DMS53 (cell line): ENCODE results near the gene TXNRD1.

Source experiments
- DNase-seq: peaks from one replicate; lab custom pipeline; 2025; lab: John Stamatoyannopoulos, UW

TXNRD1 gene

DNA sequence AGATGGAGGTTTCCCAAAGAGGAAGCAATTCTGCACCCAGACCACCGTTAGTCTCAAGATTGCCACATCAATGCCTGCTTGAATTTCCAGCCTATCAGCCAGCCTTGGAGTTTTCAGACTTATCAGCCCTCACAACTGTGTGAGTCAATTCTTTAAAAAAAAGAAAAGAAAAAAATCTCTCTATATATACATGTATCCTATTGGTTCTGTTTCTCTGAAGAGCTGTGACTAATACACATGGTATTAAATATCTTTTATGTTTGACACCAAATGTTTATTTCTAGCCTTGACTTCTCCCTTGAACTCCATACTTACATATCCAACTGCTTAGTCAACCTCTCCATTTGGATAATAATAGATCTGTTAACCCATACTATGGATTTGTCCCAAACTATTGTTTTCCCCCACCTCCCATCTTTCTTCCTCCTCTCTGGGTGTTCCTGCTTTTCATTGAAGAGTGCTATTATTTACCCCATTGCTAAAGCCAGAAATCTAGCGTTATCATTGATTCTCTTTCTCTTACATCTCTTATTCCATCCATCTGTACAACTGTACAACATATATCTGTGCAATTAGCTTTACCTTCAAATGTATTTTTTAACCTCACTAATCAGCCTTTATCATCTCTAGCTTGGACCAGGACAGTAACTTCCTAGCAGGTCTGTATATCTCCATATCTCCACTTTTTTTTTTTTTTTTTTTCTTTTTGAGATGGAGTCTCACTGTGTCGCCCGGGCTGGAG is 65.3 kb downstream of the TXNRD1 start:
- peak; percentile 86 for DNase-seq

DNA sequence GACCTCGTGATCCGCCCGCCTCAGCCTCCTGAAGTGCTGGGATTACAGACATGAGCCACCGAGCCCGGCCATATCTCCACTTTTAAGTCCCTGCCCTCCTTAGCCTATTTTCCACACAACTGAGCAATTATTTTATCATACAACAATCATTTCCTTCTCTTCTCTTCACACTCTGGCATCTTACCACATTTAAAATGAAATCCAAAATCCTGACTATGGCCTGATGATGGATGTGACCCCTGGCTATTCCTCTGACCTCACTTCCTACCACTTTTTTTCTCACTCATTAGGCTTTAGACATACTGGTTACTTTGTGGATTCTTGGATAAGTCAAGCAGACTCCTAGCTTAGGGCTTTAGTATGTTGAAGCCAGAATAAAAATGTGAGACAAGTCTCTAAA is 66.1 kb downstream of the TXNRD1 start:
- no peak for DNase-seq

DNA sequence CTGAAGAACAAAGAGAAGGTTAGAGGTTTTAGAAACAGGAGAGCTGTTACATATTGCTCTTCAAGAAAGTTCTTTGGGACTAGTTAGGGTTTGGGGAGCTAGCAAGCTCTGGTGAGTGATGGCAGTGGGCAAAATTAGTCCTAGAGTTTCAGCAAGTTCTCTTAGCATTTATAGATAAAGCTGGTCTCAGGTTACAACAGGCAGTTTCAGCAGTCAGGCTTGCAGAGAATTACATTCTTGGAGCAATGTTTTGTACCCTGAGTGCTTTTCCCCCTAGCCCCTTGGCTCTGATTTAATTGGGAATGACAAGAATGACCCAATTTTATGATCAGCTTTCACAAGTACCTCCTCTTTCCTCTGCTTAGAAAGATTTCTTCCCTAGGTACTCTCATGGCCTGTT is 66.5 kb downstream of the TXNRD1 start:
- no peak for DNase-seq

DNA sequence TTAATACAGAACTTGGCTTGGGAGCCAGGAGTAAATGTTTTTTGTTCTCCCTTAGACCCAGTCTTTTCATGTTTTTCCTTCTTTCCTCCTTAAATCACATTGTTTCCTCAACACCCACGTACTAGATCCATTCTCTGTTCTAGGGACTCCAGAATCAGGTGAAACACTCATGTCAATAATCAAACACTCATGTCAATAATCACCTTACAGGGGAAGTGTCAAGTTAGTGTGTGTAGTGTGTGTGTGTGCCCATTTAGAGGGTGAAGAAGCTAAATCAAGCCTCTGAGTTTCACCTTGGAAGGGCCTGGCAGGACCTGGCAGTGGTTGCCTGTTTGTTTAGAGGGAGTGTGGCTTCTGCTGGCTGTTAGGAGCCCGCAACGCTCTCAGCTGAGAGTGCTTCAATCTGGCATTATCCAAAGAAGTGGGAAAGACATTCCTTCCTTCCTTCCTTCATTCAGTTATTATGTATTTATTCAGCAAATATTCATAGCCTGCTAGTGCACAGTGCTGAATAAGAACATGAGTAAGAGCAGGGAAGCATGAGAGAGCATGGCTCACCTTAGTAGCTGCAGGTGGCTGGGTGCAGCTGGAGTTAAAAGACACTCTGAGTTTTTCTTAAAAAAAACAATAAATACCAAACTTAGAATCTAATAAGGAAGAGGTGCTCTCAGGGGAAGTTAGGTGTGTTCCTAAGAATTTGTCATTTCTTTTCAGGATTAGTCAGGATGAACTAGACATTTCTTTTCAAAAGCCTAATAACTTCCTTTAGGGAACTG is 70.3 kb downstream of the TXNRD1 start:
- DNase-seq: peak; percentile 87

DNA sequence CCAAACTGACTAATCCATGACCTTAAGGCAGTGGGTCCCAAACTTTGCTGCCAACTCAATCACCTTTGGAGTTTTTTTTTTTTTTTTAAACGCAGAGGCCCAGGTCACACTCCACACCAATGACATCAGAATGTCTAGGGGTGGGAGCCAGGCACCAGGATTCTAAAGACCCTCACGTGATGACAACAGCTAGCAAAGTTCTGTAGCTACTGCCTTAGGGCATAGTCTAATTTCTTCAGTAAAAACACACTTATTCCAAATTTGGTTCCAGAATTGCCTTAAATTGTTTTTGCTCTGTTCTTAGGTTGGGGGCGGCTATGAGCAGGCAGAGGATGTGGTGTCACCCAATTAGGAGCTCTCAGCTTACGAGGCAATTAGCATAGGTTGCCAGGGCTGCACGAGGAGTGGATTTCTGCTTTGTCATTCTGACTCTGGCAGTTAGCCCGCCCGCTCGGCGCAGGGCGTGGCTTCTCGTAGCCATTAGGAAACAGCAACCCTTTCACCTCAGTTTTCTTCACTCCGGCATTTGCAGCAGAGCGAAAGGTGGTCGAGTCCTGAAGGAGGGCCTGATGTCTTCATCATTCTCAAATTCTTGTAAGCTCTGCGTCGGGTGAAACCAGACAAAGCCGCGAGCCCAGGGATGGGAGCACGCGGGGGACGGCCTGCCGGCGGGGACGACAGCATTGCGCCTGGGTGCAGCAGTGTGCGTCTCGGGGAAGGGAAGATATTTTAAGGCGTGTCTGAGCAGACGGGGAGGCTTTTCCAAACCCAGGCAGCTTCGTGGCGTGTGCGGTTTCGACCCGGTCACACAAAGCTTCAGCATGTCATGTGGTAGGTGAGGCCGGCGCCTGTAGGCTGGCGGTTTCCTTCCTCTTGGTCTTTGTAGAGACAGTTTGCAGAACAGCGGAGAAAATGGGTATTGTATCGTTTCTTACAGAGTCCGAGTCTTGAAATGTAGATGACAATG is 71.2 kb downstream of the TXNRD1 start:
- peak; percentile 99 for DNase-seq

DNA sequence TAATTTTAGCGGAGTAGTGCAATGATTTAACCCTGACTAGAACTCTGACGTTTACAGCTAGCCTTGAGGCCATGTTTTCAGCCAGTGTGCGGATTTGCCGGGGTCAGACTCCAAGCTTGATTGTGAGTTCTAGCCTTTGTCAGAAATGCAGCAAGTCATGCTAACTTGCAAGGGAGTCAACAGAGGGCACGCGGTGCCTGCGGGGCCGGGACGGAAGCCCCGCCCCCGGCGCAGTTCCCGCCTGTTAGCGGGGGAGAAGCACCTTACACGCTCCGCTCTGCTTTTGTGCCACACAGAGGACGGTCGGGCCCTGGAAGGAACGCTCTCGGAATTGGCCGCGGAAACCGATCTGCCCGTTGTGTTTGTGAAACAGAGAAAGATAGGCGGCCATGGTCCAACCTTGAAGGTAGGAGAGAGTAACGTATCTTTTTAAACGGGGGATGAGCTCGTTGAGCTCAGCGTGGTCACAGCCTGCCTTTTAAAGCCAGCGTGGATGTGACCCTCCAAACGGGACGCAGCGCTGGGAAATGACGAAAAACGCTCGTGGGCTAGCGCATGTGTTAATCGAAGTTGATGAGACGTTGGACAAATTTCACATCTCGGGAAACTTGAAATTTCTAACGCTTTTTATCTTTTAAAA is 73.2 kb downstream of the TXNRD1 start:
- peak; percentile 97 for DNase-seq

DNA sequence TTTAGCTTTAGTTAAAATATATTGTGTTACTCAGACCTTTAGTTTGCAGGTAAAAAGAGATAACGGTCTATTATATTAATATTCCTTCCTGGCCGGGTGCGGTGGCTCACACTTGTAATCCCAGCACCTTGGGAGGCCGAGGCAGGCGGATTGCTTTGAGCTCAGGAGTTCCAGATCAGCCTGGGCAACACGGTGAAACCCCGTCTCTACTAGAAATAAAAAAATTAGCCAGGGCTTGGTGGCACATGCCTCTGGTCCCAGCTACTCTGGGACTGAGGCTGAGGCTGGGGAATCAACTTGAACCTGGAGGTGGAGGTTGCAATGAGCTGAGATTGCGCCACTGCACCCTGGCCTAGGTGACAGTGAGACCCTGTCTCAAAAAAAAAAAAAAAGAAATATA is 74.7 kb downstream of the TXNRD1 start:
- DNase-seq: no peak

DNA sequence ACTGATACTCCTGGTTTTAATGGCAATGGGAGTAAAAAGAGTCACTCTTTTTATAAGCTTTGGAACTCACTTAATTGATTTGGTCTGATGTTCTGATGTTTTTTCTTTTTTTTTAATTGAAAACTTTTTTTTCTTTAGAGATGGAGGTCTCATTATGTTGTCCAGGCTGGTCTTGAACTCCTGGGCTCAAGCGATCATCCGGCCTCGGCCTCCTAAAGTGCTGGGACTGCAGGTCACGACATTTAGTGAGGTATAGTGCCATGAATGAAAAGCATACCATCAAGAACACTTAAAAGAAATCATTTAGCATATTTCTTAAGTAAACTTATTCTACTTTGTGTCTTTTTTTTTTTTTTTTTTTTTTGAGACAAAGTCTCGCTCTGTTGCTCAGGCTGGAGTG is 75.3 kb downstream of the TXNRD1 start:
- no peak for DNase-seq

DNA sequence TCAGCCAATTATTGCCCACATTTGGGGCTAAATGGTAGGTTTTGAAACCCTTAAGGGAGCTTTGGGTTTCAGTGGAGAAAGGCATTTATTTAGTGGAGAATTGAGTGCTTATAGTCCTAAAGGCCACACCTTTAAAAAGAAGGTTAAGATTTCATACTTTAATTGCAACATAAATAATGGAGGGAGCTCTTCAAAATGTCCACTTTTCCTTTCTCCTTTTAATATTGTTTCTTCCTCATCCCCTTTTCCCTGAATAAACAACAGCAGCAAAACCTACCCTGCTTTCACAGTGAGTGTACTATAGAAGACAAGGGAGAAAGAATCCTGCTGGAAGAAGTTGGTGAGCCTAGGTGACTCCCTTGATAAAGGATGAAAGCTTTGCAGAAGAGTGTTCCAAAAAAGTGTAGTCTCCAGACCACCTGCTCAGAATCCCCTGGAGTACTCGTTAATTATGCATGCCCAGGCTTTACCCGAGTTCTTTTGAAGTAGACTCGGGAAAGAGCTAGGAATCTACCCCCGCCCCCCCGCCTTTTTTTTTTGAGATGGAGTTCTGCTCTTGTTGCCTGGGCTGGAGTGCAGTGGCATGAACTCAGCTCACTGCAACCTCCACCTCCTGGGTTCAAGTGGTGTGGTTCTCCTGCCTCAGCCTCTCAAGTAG is 76.4 kb downstream of the TXNRD1 start:
- DNase-seq: no peak

DNA sequence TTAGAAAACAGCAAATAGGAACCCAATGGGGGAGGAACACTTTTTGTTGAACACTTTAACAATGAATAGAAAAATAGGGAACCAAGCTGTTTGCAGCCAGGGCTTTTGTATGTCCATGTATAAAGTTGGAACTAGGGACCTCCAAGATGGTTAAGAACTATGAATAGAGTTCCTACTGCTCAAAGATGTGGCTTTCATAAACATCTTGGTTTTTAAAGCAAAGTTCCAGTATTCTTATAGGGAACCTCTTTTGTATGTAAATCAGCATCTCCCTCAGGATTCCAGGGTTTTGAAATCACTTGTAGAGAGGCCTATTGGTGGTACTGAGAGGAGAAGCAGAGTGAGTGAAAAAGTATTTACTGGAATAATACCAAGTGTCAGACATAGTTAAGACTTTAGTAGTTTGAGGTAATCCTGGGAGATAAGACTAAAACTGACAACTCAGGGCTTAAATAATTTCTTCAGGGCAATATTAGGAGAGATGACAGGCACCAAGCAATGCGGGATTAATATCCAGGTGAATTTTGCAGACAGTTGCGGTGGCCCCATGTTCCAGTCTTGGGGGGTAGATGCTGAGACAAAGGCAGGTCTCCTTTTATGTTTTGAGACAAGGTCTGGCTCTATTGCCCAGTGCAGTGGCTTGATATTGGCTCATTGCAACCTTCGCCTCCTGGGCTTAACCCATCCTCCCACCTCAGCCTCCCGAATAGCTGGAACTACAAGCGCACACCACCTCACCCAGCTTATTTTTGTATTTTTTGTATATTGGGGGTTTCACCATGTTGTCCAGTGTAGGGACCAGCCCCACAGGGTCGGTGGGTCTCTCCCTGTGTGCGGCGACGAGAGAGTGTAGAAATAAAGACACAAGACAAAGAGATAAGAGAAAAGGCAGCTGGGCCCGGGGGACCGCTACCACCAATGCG is 77.6 kb downstream of the TXNRD1 start:
- DNase-seq: no peak

DNA sequence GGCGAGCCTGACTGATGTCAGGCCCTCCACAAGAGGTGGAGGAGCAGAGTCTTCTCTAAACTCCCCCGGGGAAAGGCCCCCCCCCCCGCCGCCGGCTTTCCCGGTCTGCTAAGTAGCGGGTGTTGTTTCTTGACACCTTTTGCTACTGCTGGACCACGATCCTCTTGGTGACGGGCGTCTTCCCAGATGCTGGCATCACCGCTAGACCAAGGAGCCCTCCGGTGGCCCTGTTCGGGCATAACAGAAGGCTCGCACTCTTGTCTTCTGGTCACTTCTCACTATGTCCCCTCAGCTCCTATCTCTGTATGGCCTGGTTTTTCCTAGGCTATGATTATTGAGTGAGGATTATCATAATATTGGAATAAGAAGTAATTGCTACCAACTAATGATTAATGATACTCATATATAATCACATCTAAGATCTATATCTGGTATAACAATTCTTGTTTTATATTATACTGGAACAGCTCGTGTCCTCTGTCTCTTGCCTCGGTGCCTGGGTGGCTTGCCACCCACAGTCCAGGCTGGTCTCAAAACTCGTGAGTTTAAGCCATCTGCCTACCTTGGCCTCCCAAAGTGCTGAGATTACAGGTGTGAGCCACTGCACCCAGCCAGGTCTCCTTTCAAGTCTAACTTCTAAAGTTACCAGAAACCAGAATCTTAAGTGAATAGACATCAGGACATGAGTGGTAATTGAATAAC is 78.7 kb downstream of the TXNRD1 start:
- peak; percentile 79 for DNase-seq

DNA sequence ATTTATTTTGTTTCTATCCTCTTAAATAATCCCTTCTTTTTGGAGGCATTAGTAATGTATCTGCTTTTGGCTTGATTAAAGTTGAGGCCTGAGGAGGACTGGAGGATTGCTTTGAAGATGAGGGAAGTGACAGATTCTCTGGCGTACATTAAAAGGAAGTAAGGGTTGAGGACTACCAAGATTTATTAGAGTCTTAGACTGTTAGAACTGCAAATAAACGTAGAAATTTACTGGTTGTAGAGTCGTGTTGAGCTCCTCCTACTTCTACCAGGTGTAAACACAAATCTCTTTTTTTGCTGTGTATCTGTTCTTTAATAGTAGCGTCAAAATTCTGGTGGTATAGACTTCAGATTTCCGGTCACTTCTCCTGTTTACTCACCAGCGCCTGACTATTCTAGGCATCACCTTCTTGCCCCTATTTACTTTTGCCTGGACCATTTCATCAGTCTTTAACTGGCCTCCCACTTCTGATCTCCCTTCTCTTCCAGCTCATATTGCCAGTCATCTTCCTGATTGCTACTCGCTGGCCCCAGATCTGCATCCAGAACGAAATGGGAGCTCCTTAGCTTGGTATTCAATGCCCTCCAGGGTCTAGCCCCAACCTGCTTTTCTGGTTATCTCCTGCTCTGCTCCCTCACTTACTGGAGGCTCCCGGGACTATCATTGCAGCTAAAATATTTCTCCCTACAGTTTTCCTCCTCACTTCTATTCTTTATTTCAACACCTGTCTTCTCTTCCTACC is 79.5 kb downstream of the TXNRD1 start:
- peak; percentile 40 for DNase-seq

DNA sequence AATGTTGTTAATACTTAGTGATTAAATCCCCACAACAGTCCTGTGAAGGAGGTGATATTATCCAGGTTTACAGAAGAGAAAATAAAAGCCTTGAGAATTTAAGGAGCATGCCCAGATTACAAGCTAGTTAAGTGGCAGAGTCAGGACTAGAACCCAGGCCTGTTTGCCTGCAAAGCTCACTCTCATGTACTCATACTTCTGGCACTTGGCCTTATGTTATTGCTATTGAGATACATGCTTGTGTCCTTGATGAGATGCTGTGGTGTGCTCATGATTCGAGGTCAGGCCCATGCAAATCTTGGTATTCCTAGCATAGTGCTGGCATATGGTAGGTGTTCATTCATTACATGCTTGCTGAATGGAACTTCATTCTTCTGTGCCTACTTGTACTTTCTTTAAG is 80.4 kb downstream of the TXNRD1 start:
- DNase-seq: peak; percentile 31

DNA sequence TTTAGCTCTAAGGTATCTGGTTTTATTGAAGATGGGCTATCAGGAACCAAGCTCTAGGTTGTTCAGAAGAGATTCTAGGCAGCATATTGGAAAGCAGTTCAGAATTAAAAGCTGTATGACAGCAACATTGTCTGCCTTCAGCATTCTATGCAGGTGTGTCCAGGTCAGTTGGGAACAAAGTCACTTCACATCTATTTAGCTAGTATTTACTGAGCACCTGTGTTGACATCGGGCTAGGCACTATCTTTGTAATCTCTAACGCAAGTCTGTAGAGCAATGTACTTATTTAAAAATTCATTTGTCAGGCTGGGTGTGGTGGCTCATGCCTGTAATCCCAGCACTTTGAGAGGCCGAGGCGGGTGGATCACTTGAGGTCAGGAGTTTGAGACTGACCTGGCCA is 81.1 kb downstream of the TXNRD1 start:
- DNase-seq: no peak

DNA sequence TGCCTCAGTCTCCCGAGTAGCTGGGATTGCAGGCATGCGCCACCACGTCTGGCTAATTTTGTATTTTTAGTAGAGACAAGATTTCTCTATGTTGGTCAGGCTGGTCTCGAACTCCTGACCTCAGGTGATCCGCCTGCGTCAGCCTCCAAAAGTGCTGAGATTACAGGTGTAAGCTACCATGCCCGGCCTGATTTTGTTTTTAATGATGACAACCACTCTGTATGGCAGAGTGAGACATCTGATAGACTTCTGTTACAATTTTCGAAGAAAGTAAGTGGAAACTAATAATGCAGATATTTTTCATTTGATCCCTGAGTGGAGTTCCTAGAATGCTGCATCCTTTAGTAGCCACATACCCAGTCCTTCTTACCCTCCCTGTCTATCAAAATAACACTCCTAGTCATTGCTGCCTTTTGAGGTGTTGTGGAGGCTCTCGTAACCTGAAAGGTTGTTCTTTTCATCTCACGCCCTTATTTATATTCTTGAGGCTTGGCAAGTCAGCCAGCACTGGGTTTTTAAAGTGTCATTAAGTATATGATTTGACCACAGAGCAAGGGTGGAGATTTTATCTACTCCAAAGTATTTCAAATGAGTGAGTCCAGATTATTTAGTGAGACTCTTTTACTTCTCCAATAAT is 82.0 kb downstream of the TXNRD1 start:
- DNase-seq: no peak

DNA sequence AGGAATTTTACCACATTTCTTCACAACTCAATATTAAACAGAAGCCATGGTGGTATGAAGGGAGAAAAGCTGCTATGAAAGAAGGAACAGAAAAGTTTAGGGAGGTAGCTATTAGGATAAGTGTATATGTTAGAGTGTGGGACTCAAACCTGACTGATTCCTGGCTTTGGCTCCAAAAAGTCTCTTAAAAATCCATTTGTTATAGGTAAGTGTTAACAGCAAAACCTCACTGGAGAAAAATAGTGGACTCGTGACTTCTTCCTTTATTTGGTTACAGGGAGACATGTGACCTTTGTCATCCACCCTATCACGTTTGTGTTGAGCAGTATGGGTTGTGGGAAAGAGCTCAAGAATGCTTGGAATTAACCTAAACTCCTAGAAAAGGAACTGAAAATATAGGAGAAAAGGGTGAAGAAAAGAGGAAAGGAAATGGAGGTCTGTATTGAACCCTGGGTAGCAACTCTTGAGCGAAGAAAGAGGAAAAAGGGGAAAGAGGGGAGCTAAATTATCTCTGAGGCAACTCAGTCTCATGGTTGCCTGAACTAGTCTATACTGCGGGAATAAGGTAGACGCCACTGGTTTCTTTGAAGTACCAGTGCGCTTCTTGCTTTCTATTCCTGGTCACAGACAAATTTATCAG is 84.4 kb downstream of the TXNRD1 start:
- DNase-seq: peak; percentile 29

DNA sequence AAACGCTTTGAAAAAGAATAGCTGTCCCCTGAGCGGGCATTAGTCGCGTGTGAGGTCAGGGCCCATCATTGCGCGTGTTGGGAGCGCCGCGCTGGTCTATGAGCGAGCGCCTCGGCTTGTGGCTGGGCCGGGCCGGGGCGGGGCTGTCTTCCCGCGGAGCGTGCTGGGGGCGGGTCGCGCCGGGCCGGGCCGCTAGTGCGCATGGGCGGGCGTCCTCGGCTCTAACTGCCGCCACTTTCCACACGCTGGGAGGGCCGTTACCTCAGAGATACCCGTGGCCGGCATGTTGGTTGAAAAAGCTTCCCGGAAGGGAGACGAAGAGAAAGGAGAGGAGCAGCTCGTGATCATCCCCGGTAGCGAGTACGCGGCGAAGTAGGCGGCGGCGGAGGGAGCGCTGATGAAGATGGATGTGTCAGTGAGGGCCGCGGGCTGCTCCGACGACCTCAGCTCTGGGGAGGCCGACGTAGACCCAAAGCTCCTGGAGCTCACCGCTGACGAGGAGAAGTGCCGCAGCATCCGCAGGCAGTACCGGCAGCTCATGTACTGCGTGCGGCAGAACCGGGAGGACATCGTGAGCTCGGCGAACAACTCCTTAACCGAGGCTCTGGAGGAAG is 88.1 kb downstream of the TXNRD1 start, which contains the start of gene EID3:
Gene EID3, plus strand, starts transcription at position 202 of the 614 bp plus-strand sequence. Its CDS starts 196 bp downstream, at position 398.
- DNase-seq: peak; percentile 80
